ENCODE data around the gene PWWP2B.
"Not testable (repeated sequence)": the region's sequence is repeated elsewhere in the genome, so short reads cannot be mapped to it uniquely, and the experiment has no call there.

The PWWP2B gene

GRCh38 chr10:132363376-132363775 lies 33.6 kb upstream of the PWWP2B start:
- DNase-seq (ENCODE audit: low read depth in 2 of 2) = no peak

- peak in 1 of 2 donors; percentile 26 for DNase-seq (ENCODE audit: low read depth in 2 of 2)
Measured at GRCh38 chr10:132363921-132364593, 32.9 kb upstream of the PWWP2B start.

GRCh38 chr10:132364594-132364970 lies 32.4 kb upstream of the PWWP2B start:
- peak; percentile 83 to 85 for DNase-seq (ENCODE audit: low read depth in 2 of 2)

GRCh38 chr10:132365102-132365501 lies 31.9 kb upstream of the PWWP2B start:
- no peak for DNase-seq (ENCODE audit: low read depth in 2 of 2)

- DNase-seq (ENCODE audit: low read depth in 2 of 2) = no peak
Measured at GRCh38 chr10:132366006-132366405, 31.0 kb upstream of the PWWP2B start.

- DNase-seq (ENCODE audit: low read depth in 2 of 2) = no peak
Measured at GRCh38 chr10:132366499-132366898, 30.5 kb upstream of the PWWP2B start.

- DNase-seq (ENCODE audit: low read depth in 2 of 2) = no peak
Measured at GRCh38 chr10:132368391-132368790, 28.6 kb upstream of the PWWP2B start.

GRCh38 chr10:132368881-132369635 lies 27.9 kb upstream of the PWWP2B start:
- no peak for DNase-seq (ENCODE audit: low read depth in 2 of 2)

- no peak for DNase-seq (ENCODE audit: low read depth in 2 of 2)
Measured at GRCh38 chr10:132369636-132370185, 27.3 kb upstream of the PWWP2B start.

GRCh38 chr10:132370426-132371340 lies 26.3 kb upstream of the PWWP2B start:
- DNase-seq (ENCODE audit: low read depth in 2 of 2) = no peak

- DNase-seq (ENCODE audit: low read depth in 2 of 2) = no peak
Measured at GRCh38 chr10:132371641-132372081, 25.3 kb upstream of the PWWP2B start.

GRCh38 chr10:132372516-132373095 lies 24.4 kb upstream of the PWWP2B start:
- no peak for DNase-seq (ENCODE audit: low read depth in 2 of 2)

GRCh38 chr10:132373241-132373955 lies 23.6 kb upstream of the PWWP2B start:
- DNase-seq (ENCODE audit: low read depth in 2 of 2) = no peak

- no peak for DNase-seq (ENCODE audit: low read depth in 2 of 2)
Measured at GRCh38 chr10:132374176-132374575, 22.8 kb upstream of the PWWP2B start.

GRCh38 chr10:132374612-132375011 lies 22.4 kb upstream of the PWWP2B start:
- no peak for DNase-seq (ENCODE audit: low read depth in 2 of 2)

- DNase-seq (ENCODE audit: low read depth in 2 of 2) = no peak
Measured at GRCh38 chr10:132375116-132375794, 21.7 kb upstream of the PWWP2B start.

GRCh38 chr10:132375795-132376297 lies 21.2 kb upstream of the PWWP2B start:
- no peak for DNase-seq (ENCODE audit: low read depth in 2 of 2)

- no peak for DNase-seq (ENCODE audit: low read depth in 2 of 2)
Measured at GRCh38 chr10:132376394-132376851, 20.6 kb upstream of the PWWP2B start.

- DNase-seq (ENCODE audit: low read depth in 2 of 2) = no peak
Measured at GRCh38 chr10:132377326-132377725, 19.7 kb upstream of the PWWP2B start.

GRCh38 chr10:132379026-132379425 lies 18.0 kb upstream of the PWWP2B start:
- DNase-seq (ENCODE audit: low read depth in 2 of 2) = not testable (repeated sequence)
